ENCODE results near the gene NCAPD2.
"Not testable (repeated sequence)": the region's sequence is repeated elsewhere in the genome, so short reads cannot be mapped to it uniquely, and the experiment has no call there.

Gene NCAPD2

GRCh38 chr12:6551063-6551461 is 57.2 kb downstream of the NCAPD2 start:
- DNase-seq, result no peak

GRCh38 chr12:6551496-6552139 is 57.7 kb downstream of the NCAPD2 start:
- DNase-seq, result no peak

- DNase-seq, result no peak
Observed at GRCh38 chr12:6552140-6552551, 58.2 kb downstream of the NCAPD2 start.

GRCh38 chr12:6553051-6553868 is 59.4 kb downstream of the NCAPD2 start:
- DNase-seq, result no peak

GRCh38 chr12:6554168-6555017 is 60.5 kb downstream of the NCAPD2 start:
- DNase-seq, result peak; percentile 74

- DNase-seq, result peak; percentile 21
Observed at GRCh38 chr12:6555018-6555691, 61.3 kb downstream of the NCAPD2 start.

GRCh38 chr12:6556496-6556817 is 62.6 kb downstream of the NCAPD2 start:
- DNase-seq, result not testable (repeated sequence)

GRCh38 chr12:6556857-6557256 is 63.0 kb downstream of the NCAPD2 start:
- no peak for DNase-seq

- peak; percentile 23 for DNase-seq
Observed at GRCh38 chr12:6558014-6558760, 64.3 kb downstream of the NCAPD2 start.

- no peak for DNase-seq
Observed at GRCh38 chr12:6559500-6559899, 65.6 kb downstream of the NCAPD2 start.

GRCh38 chr12:6560501-6561205 is 66.8 kb downstream of the NCAPD2 start:
- no peak for DNase-seq

- no peak for DNase-seq
Observed at GRCh38 chr12:6562881-6563280, 69.0 kb downstream of the NCAPD2 start.

GRCh38 chr12:6563448-6564050 is 69.6 kb downstream of the NCAPD2 start:
- DNase-seq, result peak; percentile 73

GRCh38 chr12:6567112-6567670 is 73.3 kb downstream of the NCAPD2 start:
- DNase-seq, result no peak

- DNase-seq, result no peak
Observed at GRCh38 chr12:6569312-6569711, 75.4 kb downstream of the NCAPD2 start.

- DNase-seq, result no peak
Observed at GRCh38 chr12:6569786-6570185, 75.9 kb downstream of the NCAPD2 start.

GRCh38 chr12:6570264-6570887 is 76.5 kb downstream of the NCAPD2 start:
- DNase-seq, result peak; percentile 52

- no peak for DNase-seq
Observed at GRCh38 chr12:6573001-6573400, 79.1 kb downstream of the NCAPD2 start.

GRCh38 chr12:6574576-6575295 is 80.8 kb downstream of the NCAPD2 start:
- no peak for DNase-seq

GRCh38 chr12:6575648-6576047 is 81.7 kb downstream of the NCAPD2 start:
- no peak for DNase-seq
